ENCODE data around the gene STX11. TPM values are rescaled to one million over a fixed set of nuclear protein-coding genes. Genes with fewer than 3 reads are reported as not detected.

Gene STX11
- total and polyA plus RNA-seq, 7 donors = 3.4 to 5.6 (median 4.3) TPM

- Histone ChIP-seq H3K4me1 (peaks cover 0 to 12% (median 8%) of the 10 kb centered on the region in 4 donors), H3K27ac (peak overlapping the region; percentile 36 to 72 (median 46)), H3K36me3 (no peaks in the 10 kb centered on the region), H3K27me3 (no peaks in the 10 kb centered on the region), H3K4me3 (peak overlapping the region; percentile 52 to 82 (median 67)), H3K9me3 (no peaks in the 10 kb centered on the region)
- DNase-seq = no peak
- peak in 3 of 4 donors; percentile 15 to 69 (median 58) for TF ChIP-seq POLR2AphosphoS5 (IDR thresholded peaks at IDR 0.05)
- no peak for TF ChIP-seq EP300 (IDR thresholded peaks at IDR 0.05)
- WGBS, 2 donors = 3 to 4% methylated on average over 30 of the region's 30 CpGs
- intact Hi-C loops (cut with DNase I) = loop anchor here (1.0 to 5.0 kb wide), 2 partner anchors 44 to 64 kb away; no protein-coding TSS in a partner anchor
Measured at GRCh38 chr6:144150710-144151657, 667 bp downstream of the STX11 start.

- H3K9me3 ChIP-seq = no peaks in the 10 kb centered on the region
- TF ChIP-seq CTCF (IDR thresholded peaks at IDR 0.05) (no peak), POLR2AphosphoS5 (IDR thresholded peaks at IDR 0.05) (no peak), POLR2A (IDR thresholded peaks at IDR 0.05) (no peak), EP300 (IDR thresholded peaks at IDR 0.05) (no peak)
- H3K4me3 ChIP-seq = no peak overlapping the region
- intact Hi-C loops (cut with DNase I) = loop anchor here (5.0 kb wide), 1 partner anchor 45 kb away; no protein-coding TSS in a partner anchor
- H3K27me3 ChIP-seq = no peaks in the 10 kb centered on the region
- no peak for DNase-seq
- no peak overlapping the region for H3K27ac ChIP-seq
- peaks cover 0 to 12% (median 11%) of the 10 kb centered on the region in 4 donors for H3K4me1 ChIP-seq
- 81 to 89% methylated on average over 6 of the region's 6 CpGs for WGBS, 2 donors
- no peaks in the 10 kb centered on the region for H3K36me3 ChIP-seq
Measured at GRCh38 chr6:144152334-144152900, 2.1 kb downstream of the STX11 start.

- no peaks in the 10 kb centered on the region for H3K9me3 ChIP-seq
- DNase-seq = no peak
- H3K4me3 ChIP-seq = no peak overlapping the region
- H3K36me3 ChIP-seq = no peaks in the 10 kb centered on the region
- H3K27ac ChIP-seq = no peak overlapping the region
- intact Hi-C loops (cut with DNase I) = loop anchor here (5.0 kb wide), 1 partner anchor 46 kb away; no protein-coding TSS in a partner anchor
- TF ChIP-seq EP300 (IDR thresholded peaks at IDR 0.05) = no peak
- no peak for TF ChIP-seq CTCF (IDR thresholded peaks at IDR 0.05)
- TF ChIP-seq POLR2A (IDR thresholded peaks at IDR 0.05) = no peak
- TF ChIP-seq POLR2AphosphoS5 (IDR thresholded peaks at IDR 0.05) = no peak
- no peaks in the 10 kb centered on the region for H3K27me3 ChIP-seq
- 82 to 88% methylated on average over 5 of the region's 5 CpGs for WGBS, 2 donors
- H3K4me1 ChIP-seq = peaks cover 0 to 20% (median 16%) of the 10 kb centered on the region in 4 donors
Measured at GRCh38 chr6:144153260-144153659, 2.9 kb downstream of the STX11 start.

- intact Hi-C loops (cut with DNase I) = loop anchor here (5.0 kb wide), 1 partner anchor 47 kb away; no protein-coding TSS in a partner anchor
- no peak overlapping the region for H3K4me3 ChIP-seq
- no peak overlapping the region for H3K27ac ChIP-seq
- 98 to 99% methylated on average over 2 of the region's 2 CpGs for WGBS, 2 donors
- no peaks in the 10 kb centered on the region for H3K9me3 ChIP-seq
- H3K27me3 ChIP-seq = no peaks in the 10 kb centered on the region
- no peak for DNase-seq
- peaks cover 0 to 27% (median 23%) of the 10 kb centered on the region in 4 donors for H3K4me1 ChIP-seq
- no peak for TF ChIP-seq POLR2AphosphoS5 (IDR thresholded peaks at IDR 0.05)
- TF ChIP-seq POLR2A (IDR thresholded peaks at IDR 0.05) = no peak
- no peak for TF ChIP-seq EP300 (IDR thresholded peaks at IDR 0.05)
- H3K36me3 ChIP-seq = no peaks in the 10 kb centered on the region
Measured at GRCh38 chr6:144153971-144154370, 3.7 kb downstream of the STX11 start.

GRCh38 chr6:144155529-144155928, 5.2 kb downstream of the STX11 start:
- H3K27ac ChIP-seq = no peak overlapping the region
- TF ChIP-seq CTCF (IDR thresholded peaks at IDR 0.05) (no peak), POLR2A (IDR thresholded peaks at IDR 0.05) (no peak), POLR2AphosphoS5 (IDR thresholded peaks at IDR 0.05) (no peak), EP300 (IDR thresholded peaks at IDR 0.05) (no peak)
- 71 to 76% methylated on average over 2 of the region's 2 CpGs for WGBS, 2 donors
- no peak overlapping the region for H3K4me3 ChIP-seq
- intact Hi-C loops (cut with DNase I) = no loop called here
- no peak for DNase-seq
- H3K9me3 ChIP-seq = no peaks in the 10 kb centered on the region
- H3K36me3 ChIP-seq = no peaks in the 10 kb centered on the region
- no peaks in the 10 kb centered on the region for H3K27me3 ChIP-seq
- peaks cover 0 to 27% (median 20%) of the 10 kb centered on the region in 4 donors for H3K4me1 ChIP-seq
